Mucosa of rectum (tissue), 2 donors: ENCODE data around the gene ZNF77.
A peak's percentile ranks its signal among the peaks of the same experiment; 100 is the strongest.
"Not testable (repeated sequence)": the region's sequence is repeated elsewhere in the genome, so short reads cannot be mapped to it uniquely, and the experiment has no call there.

Experiments used
- H3K27ac ChIP-seq, 2 donors: one replicate each; pipeline ENCODE4 v1.7.0; 2013; ENCODE audit warnings: inconsistent platforms in 2 of 2, low read depth in 2 of 2, low read length in 2 of 2
- H3K27me3 ChIP-seq, 2 donors: one replicate each; pipeline ENCODE4 v1.7.0; 2013; ENCODE audit warnings: low read length in 2 of 2; ENCODE audit not compliant: control insufficient read depth in 2 of 2, insufficient read depth in 2 of 2
- H3K36me3 ChIP-seq, 2 donors: one replicate each; pipeline ENCODE4 v1.7.0; 2013; ENCODE audit warnings: low read length in 2 of 2; ENCODE audit not compliant: control insufficient read depth in 2 of 2, insufficient read depth in 2 of 2
- H3K4me1 ChIP-seq, 2 donors: one replicate each; pipeline ENCODE4 v1.7.0; 2013; ENCODE audit warnings: low read length in 2 of 2, mild to moderate bottlenecking in 1 of 2; ENCODE audit not compliant: control insufficient read depth in 2 of 2, insufficient read depth in 2 of 2
- H3K4me3 ChIP-seq, 2 donors: one replicate each; pipeline ENCODE4 v1.7.0; 2013; ENCODE audit warnings: low read length in 2 of 2
- H3K9ac ChIP-seq, 2 donors: one replicate each; pipeline ENCODE4 v1.7.0; 2013; ENCODE audit warnings: low read length in 2 of 2, low read depth in 1 of 2, mild to moderate bottlenecking in 1 of 2
- H3K9me3 ChIP-seq, 2 donors: one replicate each; pipeline ENCODE4 v1.7.0; 2013; ENCODE audit warnings: low read length in 2 of 2; ENCODE audit not compliant: control insufficient read depth in 2 of 2
- donor health status: healthy.
- donor health status: Normal muscosa, but diverticular disease.

Gene ZNF77

DNA sequence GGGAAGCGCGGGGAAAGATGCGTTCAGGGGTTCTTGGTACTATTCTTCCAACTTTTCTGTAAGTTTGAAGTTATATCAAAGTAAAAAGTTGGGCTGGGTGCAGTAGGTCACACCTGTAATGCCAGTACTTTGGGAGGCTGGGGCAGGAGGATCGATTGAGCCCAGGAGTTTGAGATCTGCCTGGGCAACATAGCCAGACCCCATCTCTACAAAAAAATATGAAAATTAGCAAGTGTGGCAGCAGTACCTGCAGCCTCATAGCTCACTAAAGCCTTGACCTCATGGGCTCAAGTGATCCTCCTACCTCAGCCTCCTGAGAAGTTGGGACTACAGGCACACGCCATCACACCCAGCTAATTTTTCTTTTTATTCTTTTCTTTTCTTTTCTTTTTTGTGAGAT lies 12.4 kb upstream of the ZNF77 start:
- no peaks in the 10 kb centered on the region for H3K36me3 ChIP-seq

DNA sequence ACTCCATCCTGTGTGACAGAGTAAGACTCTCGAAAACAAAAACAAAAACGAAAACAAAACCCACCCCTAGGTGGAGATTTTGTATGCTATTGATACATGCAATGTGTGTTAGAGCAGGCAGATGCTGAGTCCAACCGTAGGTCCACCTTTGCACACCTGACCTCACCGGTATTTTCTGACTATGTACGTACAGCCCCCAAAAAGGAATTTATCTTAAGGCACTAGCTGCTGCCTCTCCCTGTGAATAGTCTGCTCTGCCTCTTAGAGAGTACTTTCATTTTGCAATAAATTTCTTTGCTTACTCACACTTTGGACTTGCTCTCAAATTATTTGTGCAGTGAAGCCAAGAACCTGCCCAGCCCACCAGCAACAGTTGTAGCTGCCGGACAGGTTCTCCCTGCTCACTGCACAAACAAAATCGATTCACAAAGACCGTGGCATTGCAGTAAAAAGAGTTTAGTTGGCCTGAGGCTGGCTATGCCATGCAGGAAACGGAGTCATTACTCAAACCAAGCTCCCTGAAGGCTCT lies 8.2 kb upstream of the ZNF77 start:
- H3K4me1 ChIP-seq, result peaks cover 19 to 20% of the 10 kb centered on the region in 2 donors
- H3K4me3 ChIP-seq, result peak overlapping the region; percentile 62 to 65
- no peaks in the 10 kb centered on the region for H3K9me3 ChIP-seq
- H3K36me3 ChIP-seq, result no peaks in the 10 kb centered on the region
- peak overlapping the region; percentile 88 to 89 for H3K27ac ChIP-seq
- peak overlapping the region; percentile 38 to 64 for H3K9ac ChIP-seq
- H3K27me3 ChIP-seq, result no peaks in the 10 kb centered on the region

More for the DNA sequence above, 12.4 kb upstream of the ZNF77 start:
- H3K9ac ChIP-seq, result no peak overlapping the region
- H3K9me3 ChIP-seq, result no peaks in the 10 kb centered on the region
- H3K4me3 ChIP-seq, result no peak overlapping the region
- no peaks in the 10 kb centered on the region for H3K27me3 ChIP-seq
- H3K27ac ChIP-seq, result no peak overlapping the region
- H3K4me1 ChIP-seq, result peaks cover 6 to 11% of the 10 kb centered on the region in 2 donors

GRCh38 chr19:2950286-2951124 lies 5.7 kb upstream of the ZNF77 start:
- peak overlapping the region; percentile 98 to 99 for H3K27ac ChIP-seq
- peak overlapping the region; percentile 84 to 99 for H3K9ac ChIP-seq
- H3K27me3 ChIP-seq, result no peaks in the 10 kb centered on the region
- H3K9me3 ChIP-seq, result no peaks in the 10 kb centered on the region
- peaks cover 20 to 21% of the 10 kb centered on the region in 2 donors for H3K4me1 ChIP-seq
- peak overlapping the region; percentile 96 to 99 for H3K4me3 ChIP-seq
- H3K36me3 ChIP-seq, result no peaks in the 10 kb centered on the region

- Histone ChIP-seq H3K9ac (peak overlapping the region; percentile 84 to 99), H3K9me3 (no peaks in the 10 kb centered on the region), H3K4me1 (peaks cover 20 to 22% of the 10 kb centered on the region in 2 donors), H3K27ac (peak overlapping the region; percentile 98 to 99), H3K27me3 (no peaks in the 10 kb centered on the region), H3K4me3 (peak overlapping the region; percentile 96 to 99), H3K36me3 (no peaks in the 10 kb centered on the region)
These were observed 5.1 kb upstream of the ZNF77 start for GRCh38 chr19:2949939-2950285.

DNA sequence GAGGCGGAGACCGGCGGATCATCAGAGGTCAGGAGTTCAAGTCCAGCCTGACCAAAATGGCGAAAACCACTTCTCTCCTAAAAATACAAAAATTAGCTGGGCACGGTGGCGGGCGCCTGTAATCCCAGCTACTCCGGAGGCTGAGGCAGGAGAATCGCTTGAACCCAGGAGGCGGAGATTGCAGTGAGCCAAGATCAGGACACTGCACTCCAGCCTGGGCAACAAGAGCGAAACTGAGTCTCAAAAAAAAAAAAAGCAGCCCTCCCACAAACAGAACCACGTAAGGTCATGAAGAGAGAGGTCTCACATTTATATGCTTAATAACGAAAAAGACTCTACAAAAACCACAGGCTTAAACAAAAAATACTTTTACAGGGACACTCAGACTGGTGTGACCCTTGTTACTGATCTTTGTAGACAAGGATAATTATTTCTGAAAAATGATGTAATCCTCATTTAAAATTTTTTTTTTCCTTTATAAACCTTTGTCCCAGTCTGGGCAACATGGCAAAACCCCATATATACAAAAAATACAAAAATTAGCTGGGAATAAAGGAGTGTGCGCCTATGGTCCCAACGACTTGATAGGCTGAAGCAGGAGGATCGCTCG lies 909 bp upstream of the ZNF77 start:
- H3K27me3 ChIP-seq, result no peaks in the 10 kb centered on the region
- H3K36me3 ChIP-seq, result no peaks in the 10 kb centered on the region
- peak overlapping the region; percentile 89 to 94 for H3K4me3 ChIP-seq
- peaks cover 15 to 23% of the 10 kb centered on the region in 2 donors for H3K4me1 ChIP-seq
- no peaks in the 10 kb centered on the region for H3K9me3 ChIP-seq
- peak overlapping the region; percentile 95 for H3K27ac ChIP-seq
- H3K9ac ChIP-seq, result peak overlapping the region; percentile 77 to 93

GRCh38 chr19:2944403-2944774 lies 382 bp downstream of the ZNF77 start:
- H3K9me3 ChIP-seq, result no peaks in the 10 kb centered on the region
- H3K9ac ChIP-seq, result peak overlapping the region; percentile 77 to 93
- H3K4me1 ChIP-seq, result peaks cover 10 to 14% of the 10 kb centered on the region in 2 donors
- H3K27me3 ChIP-seq, result no peaks in the 10 kb centered on the region
- peaks cover under 1 to 3% of the 10 kb centered on the region in 2 donors for H3K36me3 ChIP-seq
- peak overlapping the region; percentile 89 to 94 for H3K4me3 ChIP-seq
- peak overlapping the region; percentile 95 for H3K27ac ChIP-seq

DNA sequence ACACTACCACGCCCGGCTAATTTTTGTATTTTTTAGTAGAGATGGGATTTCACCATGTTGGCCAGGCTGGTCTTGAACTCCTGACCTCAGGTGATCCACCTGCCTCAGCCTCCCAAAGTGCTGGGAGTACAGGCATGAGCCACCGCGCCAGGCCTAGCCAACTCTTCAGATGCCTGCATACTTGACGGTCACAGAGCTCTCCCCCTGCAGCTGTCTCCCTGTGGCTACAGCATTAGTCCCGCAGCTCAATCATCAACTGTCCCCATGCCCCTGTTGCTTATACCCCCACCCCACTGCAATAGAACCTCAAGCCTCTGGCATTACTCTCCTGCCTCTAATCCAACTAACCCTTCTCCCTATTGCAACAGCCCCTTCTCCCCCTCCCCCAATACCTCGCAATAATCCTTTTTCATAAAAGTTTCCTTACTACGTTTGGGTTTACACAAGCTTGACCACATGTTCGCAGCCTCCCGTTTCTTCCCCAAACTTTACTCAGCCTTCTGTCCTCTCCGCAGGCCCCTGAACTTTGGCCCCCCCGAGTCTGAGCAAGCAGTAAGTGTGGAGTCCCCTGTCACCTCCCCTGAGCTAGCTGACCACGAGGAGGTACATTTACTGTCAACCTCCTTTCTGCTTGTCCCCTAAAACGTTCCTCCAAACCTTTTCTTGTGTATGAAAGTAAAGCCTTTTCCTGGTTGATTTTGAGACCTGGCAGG lies 1.7 kb downstream of the ZNF77 start:
- Histone ChIP-seq H3K27me3 (no peaks in the 10 kb centered on the region), H3K9ac (no peak overlapping the region), H3K36me3 (peaks cover 5 to 9% of the 10 kb centered on the region in 2 donors), H3K4me1 (peaks cover 7 to 9% of the 10 kb centered on the region in 2 donors), H3K4me3 (no peak overlapping the region), H3K27ac (no peak overlapping the region), H3K9me3 (no peaks in the 10 kb centered on the region)

DNA sequence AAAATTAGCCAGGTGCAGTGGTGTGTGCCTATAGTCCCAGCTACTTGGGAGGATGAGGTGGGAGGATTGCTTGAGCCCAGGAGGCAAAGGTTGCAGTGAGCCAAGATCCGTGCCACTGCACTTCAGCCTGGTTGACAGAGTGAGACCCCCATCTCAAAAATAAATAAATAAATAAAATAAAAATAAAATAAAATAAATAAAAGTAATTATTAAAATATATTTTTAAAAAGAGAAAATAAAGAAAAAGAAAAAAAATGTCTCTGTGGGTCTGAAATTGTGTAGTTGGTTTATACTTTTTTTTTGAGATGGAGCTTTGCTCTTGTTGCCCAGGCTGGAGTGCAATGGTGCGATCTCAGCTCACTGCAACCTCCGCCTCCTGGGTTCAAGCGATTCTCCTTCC lies 8.9 kb downstream of the ZNF77 start:
- not testable (repeated sequence) for H3K9ac ChIP-seq, H3K4me3 ChIP-seq, H3K27ac ChIP-seq, H3K27me3 ChIP-seq, H3K4me1 ChIP-seq
- peaks cover 31 to 42% of the 10 kb centered on the region in 2 donors for H3K36me3 ChIP-seq
- peaks cover 19 to 24% of the 10 kb centered on the region in 2 donors for H3K9me3 ChIP-seq

- Histone ChIP-seq H3K36me3 (peaks cover 26 to 38% of the 10 kb centered on the region in 2 donors), H3K27me3 (no peaks in the 10 kb centered on the region), H3K27ac (no peak overlapping the region), H3K9me3 (peaks cover 19 to 26% of the 10 kb centered on the region in 2 donors), H3K9ac (no peak overlapping the region), H3K4me3 (peak overlapping the region in 1 of 2 donors; percentile 18), H3K4me1 (no peaks in the 10 kb centered on the region)
These were observed 11.3 kb downstream of the ZNF77 start for GRCh38 chr19:2933490-2933910.
